ENCODE measurements around the gene GTF3A.
A peak's percentile ranks its signal among the peaks of the same experiment; 100 is the strongest.
"Not testable (repeated sequence)": the region's sequence is repeated elsewhere in the genome, so short reads cannot be mapped to it uniquely, and the experiment has no call there.

Gene GTF3A

GRCh38 chr13:27424246-27425157, at the start of gene GTF3A:
GTF3A (plus strand) TSS chr13:27424619.
- peak; percentile 92 for DNase-seq

GRCh38 chr13:27374650-27375049, 49.8 kb upstream of the GTF3A start:
- peak; percentile 50 for DNase-seq

- DNase-seq = peak; percentile 58
These were observed 48.6 kb upstream of the GTF3A start for GRCh38 chr13:27375686-27376326.

- no peak for DNase-seq
These were observed 45.3 kb upstream of the GTF3A start for GRCh38 chr13:27379126-27379525.

- peak; percentile 62 for DNase-seq
These were observed 44.5 kb upstream of the GTF3A start for GRCh38 chr13:27379694-27380641.

- no peak for DNase-seq
These were observed 42.8 kb upstream of the GTF3A start for GRCh38 chr13:27381601-27382000.

GRCh38 chr13:27383104-27383921, 41.1 kb upstream of the GTF3A start:
- no peak for DNase-seq

- no peak for DNase-seq
These were observed 40.1 kb upstream of the GTF3A start for GRCh38 chr13:27384285-27384684.

GRCh38 chr13:27388241-27388640, 36.2 kb upstream of the GTF3A start:
- DNase-seq = no peak

GRCh38 chr13:27389891-27390290, 34.5 kb upstream of the GTF3A start:
- no peak for DNase-seq

GRCh38 chr13:27391471-27391870, 32.9 kb upstream of the GTF3A start:
- no peak for DNase-seq

GRCh38 chr13:27393101-27393500, 31.3 kb upstream of the GTF3A start:
- DNase-seq = no peak

- DNase-seq = no peak
These were observed 29.4 kb upstream of the GTF3A start for GRCh38 chr13:27395007-27395510.

GRCh38 chr13:27396252-27396846, 28.1 kb upstream of the GTF3A start:
- no peak for DNase-seq

GRCh38 chr13:27398360-27398759, 26.1 kb upstream of the GTF3A start:
- DNase-seq = no peak

GRCh38 chr13:27400405-27400804, 24.0 kb upstream of the GTF3A start:
- DNase-seq = not testable (repeated sequence)

GRCh38 chr13:27401210-27401609, 23.2 kb upstream of the GTF3A start:
- DNase-seq = no peak

GRCh38 chr13:27403203-27403678, 21.2 kb upstream of the GTF3A start:
- no peak for DNase-seq

- no peak for DNase-seq
These were observed 20.6 kb upstream of the GTF3A start for GRCh38 chr13:27403727-27404385.

GRCh38 chr13:27404680-27405079, 19.7 kb upstream of the GTF3A start:
- no peak for DNase-seq

Data from 8988T (cell line).